GM12892 (cell line): ENCODE data around the gene TGOLN2.

Experiments used
- POLR2A ChIP-seq: IDR thresholded peaks from 2 replicates; pipeline ENCODE4 v1.6.1; 2011; ENCODE audit warnings: low read depth, low read length, control low read depth
- POLR2AphosphoS5 ChIP-seq: IDR thresholded peaks from 2 replicates; pipeline ENCODE4 v1.6.1; 2011; ENCODE audit warnings: low read depth, low read length, control low read depth
- TAF1 ChIP-seq: IDR thresholded peaks from 2 replicates; pipeline ENCODE4 v1.6.1; 2011; ENCODE audit warnings: low read depth, mild to moderate bottlenecking, control low read depth, low read length, borderline replicate concordance

GRCh38 chr2:85326406-85327159, 1.2 kb downstream of the TGOLN2 start:
- TF ChIP-seq POLR2A = no peak; the same call in 1 of the 2 replicates
- no peak; the same call in 1 of the 2 replicates for TF ChIP-seq POLR2AphosphoS5
- no peak; the same call in 1 of the 2 replicates for TF ChIP-seq TAF1
